Endodermal cell (in vitro differentiated cells): ENCODE data around the gene DNM3. TPM values are rescaled to one million over a fixed set of nuclear protein-coding genes. Genes with fewer than 3 reads are reported as not detected.

ENCODE experiments used
- DNase-seq: peaks from one replicate; pipeline ENCODE4 v3.0.0-alpha.2; 2017
- H3K27ac ChIP-seq: 2 replicates; pipeline ENCODE4 v1.5.1; 2013; ENCODE audit warnings: mild to moderate bottlenecking, low read depth, low read length, moderate library complexity
- H3K27me3 ChIP-seq: 2 replicates; pipeline ENCODE4 v1.6.1; 2013; ENCODE audit warnings: mild to moderate bottlenecking, low read length, moderate library complexity; ENCODE audit not compliant: insufficient read depth, control insufficient read depth, poor library complexity, severe bottlenecking
- H3K36me3 ChIP-seq: 2 replicates; pipeline ENCODE4 v1.7.0; 2013; ENCODE audit warnings: mild to moderate bottlenecking, low read length, moderate library complexity; ENCODE audit not compliant: control insufficient read depth, insufficient read depth
- H3K4me1 ChIP-seq: one replicate; pipeline ENCODE4 v1.7.0; 2013; ENCODE audit warnings: low read length; ENCODE audit not compliant: control insufficient read depth, insufficient read depth
- H3K4me3 ChIP-seq: 2 replicates; pipeline ENCODE4 v1.5.1; 2013; ENCODE audit warnings: mild to moderate bottlenecking, low read length, moderate library complexity
- H3K9ac ChIP-seq: 2 replicates; pipeline ENCODE4 v1.6.1; 2013; ENCODE audit warnings: mild to moderate bottlenecking, low read length, moderate library complexity; ENCODE audit not compliant: poor library complexity, severe bottlenecking; ENCODE audit errors: extremely low read depth
- H3K9me3 ChIP-seq: 2 replicates; pipeline ENCODE4 v1.6.1; 2013; ENCODE audit warnings: mild to moderate bottlenecking, low read length, moderate library complexity; ENCODE audit not compliant: control insufficient read depth
- H3K27ac Mint-ChIP-seq: 2 replicates; pipeline ENCODE4 v1.8.0; 2020; ENCODE audit warnings: mixed read lengths
- H3K27me3 Mint-ChIP-seq: 2 replicates; pipeline ENCODE4 v1.8.0; 2021; ENCODE audit warnings: mild to moderate bottlenecking, mixed read lengths; ENCODE audit not compliant: insufficient read depth
- H3K36me3 Mint-ChIP-seq: 2 replicates; pipeline ENCODE4 v1.8.0; 2020; ENCODE audit warnings: low read depth, mixed read lengths
- H3K4me1 Mint-ChIP-seq: 2 replicates; pipeline ENCODE4 v1.8.0; 2020; ENCODE audit warnings: mixed read lengths
- H3K4me3 Mint-ChIP-seq: 2 replicates; pipeline ENCODE4 v1.8.0; 2020; ENCODE audit warnings: mild to moderate bottlenecking, moderate library complexity, mixed read lengths
- H3K9me3 Mint-ChIP-seq: 2 replicates; pipeline ENCODE4 v1.8.0; 2020; ENCODE audit warnings: mild to moderate bottlenecking, mixed read lengths
- WGBS, 2 experiments: methylation state at CpG; one replicate each; pipeline versions ENCODE4 v1.1.5 to v1.1.7; 2013; ENCODE audit warnings: missing lambda C conversion rate in 2 of 2, mixed read lengths in 1 of 2; ENCODE audit not compliant: insufficient coverage in 1 of 2, insufficient read length in 1 of 2; 5-methylcytosine and 5-hydroxymethylcytosine counted together
- total RNA-seq, 2 donors: library from RNA; stranded (reverse); fragmentation: NEBNext Ultra II Directional in 1 of 2; extraction: Animal tissue kit (Norgen Biotek cat#: 25700) in 1 of 2; gene quantifications; 2 replicates in 1 of 2; 3 replicates in 1 of 2; pipeline ENCODE4 v1.2.1, GENCODE V29; 2021
- TF ChIP-seq, protein P1 (sequence below): fragments of 200-600 bp; sonication (generic); conservative IDR thresholded peaks from 2 replicates; pipeline ENCODE4 v1.5.0; 2021; ENCODE audit warnings: antibody characterized with exemption, mild to moderate bottlenecking

DNM3 gene
- total RNA-seq, 2 donors from 2014 or later: 0.53 to 1.8 TPM

DNA sequence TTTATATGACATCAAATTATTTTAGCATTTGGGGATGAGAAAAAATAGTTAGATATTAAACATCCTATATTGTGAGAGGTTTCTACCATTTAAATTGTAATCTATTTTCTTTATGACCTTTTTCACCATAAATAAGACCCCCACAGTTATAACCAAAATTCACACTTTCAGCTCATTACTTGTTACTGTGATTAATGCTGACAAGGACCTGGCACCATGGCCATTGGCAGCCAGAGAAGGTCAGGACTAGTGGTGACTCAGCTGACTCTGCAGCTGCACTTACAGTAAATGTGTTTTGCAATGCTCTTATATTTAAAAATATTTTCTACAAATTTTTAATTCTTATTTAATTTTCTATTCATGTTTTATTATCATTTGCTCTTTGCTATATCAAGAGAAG is 445.9 kb downstream of the DNM3 start:
- no peaks in the 10 kb centered on the region for H3K27me3 ChIP-seq
- TF ChIP-seq, protein P1, sequence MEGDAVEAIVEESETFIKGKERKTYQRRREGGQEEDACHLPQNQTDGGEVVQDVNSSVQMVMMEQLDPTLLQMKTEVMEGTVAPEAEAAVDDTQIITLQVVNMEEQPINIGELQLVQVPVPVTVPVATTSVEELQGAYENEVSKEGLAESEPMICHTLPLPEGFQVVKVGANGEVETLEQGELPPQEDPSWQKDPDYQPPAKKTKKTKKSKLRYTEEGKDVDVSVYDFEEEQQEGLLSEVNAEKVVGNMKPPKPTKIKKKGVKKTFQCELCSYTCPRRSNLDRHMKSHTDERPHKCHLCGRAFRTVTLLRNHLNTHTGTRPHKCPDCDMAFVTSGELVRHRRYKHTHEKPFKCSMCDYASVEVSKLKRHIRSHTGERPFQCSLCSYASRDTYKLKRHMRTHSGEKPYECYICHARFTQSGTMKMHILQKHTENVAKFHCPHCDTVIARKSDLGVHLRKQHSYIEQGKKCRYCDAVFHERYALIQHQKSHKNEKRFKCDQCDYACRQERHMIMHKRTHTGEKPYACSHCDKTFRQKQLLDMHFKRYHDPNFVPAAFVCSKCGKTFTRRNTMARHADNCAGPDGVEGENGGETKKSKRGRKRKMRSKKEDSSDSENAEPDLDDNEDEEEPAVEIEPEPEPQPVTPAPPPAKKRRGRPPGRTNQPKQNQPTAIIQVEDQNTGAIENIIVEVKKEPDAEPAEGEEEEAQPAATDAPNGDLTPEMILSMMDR: no peak
- no peaks in the 10 kb centered on the region for H3K36me3 ChIP-seq
- Mint-ChIP-seq H3K4me3 (no peak overlapping the region), H3K27ac (no peak overlapping the region), H3K9me3 (no peaks in the 10 kb centered on the region), H3K36me3 (no peaks in the 10 kb centered on the region), H3K27me3 (no peaks in the 10 kb centered on the region), H3K4me1 (no peaks in the 10 kb centered on the region)
- no peak overlapping the region for H3K27ac ChIP-seq
- no peak overlapping the region for H3K4me3 ChIP-seq
- no peaks in the 10 kb centered on the region for H3K4me1 ChIP-seq
- no peak for DNase-seq
- no peak overlapping the region for H3K9ac ChIP-seq
- no peaks in the 10 kb centered on the region for H3K9me3 ChIP-seq

DNA sequence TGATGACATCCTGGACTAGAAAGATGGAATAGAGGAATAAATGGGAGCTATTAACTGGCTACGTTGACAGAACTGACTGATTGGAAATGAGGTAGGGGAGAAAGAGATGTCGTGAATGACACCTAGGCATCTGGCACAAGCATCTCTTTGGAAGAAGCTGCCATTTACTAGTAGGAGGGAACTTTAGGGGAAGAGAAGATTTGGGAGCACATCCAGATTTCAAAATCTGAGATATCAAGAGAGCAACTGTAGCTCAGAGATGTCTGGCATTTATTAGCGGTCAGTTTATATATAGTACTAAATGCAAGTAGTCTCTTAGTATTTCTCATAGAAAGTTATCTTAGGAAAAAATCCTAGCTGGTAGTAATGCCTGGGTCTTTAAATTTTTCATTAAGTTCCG is 447.3 kb downstream of the DNM3 start:
- Histone ChIP-seq H3K36me3 (no peaks in the 10 kb centered on the region), H3K9ac (no peak overlapping the region), H3K4me3 (no peak overlapping the region), H3K27ac (no peak overlapping the region), H3K27me3 (no peaks in the 10 kb centered on the region), H3K9me3 (no peaks in the 10 kb centered on the region), H3K4me1 (no peaks in the 10 kb centered on the region)
- TF ChIP-seq, protein P1: no peak
- Mint-ChIP-seq H3K4me1 (no peaks in the 10 kb centered on the region), H3K27me3 (no peaks in the 10 kb centered on the region), H3K9me3 (no peaks in the 10 kb centered on the region), H3K27ac (no peak overlapping the region), H3K4me3 (no peak overlapping the region), H3K36me3 (no peaks in the 10 kb centered on the region)
- 92 to 93% methylated on average over 2 to 3 of the region's 4 CpGs for WGBS, 2 experiments
- DNase-seq: no peak

DNA sequence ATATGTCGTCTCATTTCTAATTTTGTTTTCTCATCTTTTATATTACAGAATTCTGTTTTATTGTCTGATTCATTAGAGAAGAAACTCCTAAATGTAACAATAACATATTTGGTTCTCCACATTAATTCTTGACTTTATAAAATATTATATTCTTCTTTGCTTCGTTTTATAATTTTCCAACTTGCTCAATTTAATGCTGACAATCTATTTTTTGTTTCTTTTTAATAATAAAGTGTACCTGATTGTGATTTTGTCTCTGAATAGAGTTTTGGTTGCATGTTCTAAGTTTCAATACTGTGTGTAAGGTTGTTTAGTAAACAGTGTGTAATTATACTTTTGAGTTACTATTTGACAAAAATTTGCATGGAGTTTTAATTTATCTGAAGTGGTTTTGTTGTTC is 448.1 kb downstream of the DNM3 start:
- H3K9ac ChIP-seq: no peak overlapping the region
- no peak overlapping the region for H3K4me3 ChIP-seq
- Mint-ChIP-seq H3K4me1 (no peaks in the 10 kb centered on the region), H3K36me3 (no peaks in the 10 kb centered on the region), H3K27me3 (no peaks in the 10 kb centered on the region), H3K9me3 (no peaks in the 10 kb centered on the region), H3K27ac (no peak overlapping the region), H3K4me3 (no peak overlapping the region)
- H3K27ac ChIP-seq: no peak overlapping the region
- no peaks in the 10 kb centered on the region for H3K4me1 ChIP-seq
- H3K36me3 ChIP-seq: no peaks in the 10 kb centered on the region
- H3K9me3 ChIP-seq: no peaks in the 10 kb centered on the region
- WGBS, 2 experiments: 92% methylated on average over 2 of the region's 2 CpGs; no CpG with 5 or more reads in 1 of the 2 experiments
- no peak for DNase-seq
- TF ChIP-seq, protein P1: no peak
- no peaks in the 10 kb centered on the region for H3K27me3 ChIP-seq
